ENCODE data around the gene STAP2.
A peak's percentile ranks its signal among the peaks of the same experiment; 100 is the strongest.

STAP2 gene

DNA sequence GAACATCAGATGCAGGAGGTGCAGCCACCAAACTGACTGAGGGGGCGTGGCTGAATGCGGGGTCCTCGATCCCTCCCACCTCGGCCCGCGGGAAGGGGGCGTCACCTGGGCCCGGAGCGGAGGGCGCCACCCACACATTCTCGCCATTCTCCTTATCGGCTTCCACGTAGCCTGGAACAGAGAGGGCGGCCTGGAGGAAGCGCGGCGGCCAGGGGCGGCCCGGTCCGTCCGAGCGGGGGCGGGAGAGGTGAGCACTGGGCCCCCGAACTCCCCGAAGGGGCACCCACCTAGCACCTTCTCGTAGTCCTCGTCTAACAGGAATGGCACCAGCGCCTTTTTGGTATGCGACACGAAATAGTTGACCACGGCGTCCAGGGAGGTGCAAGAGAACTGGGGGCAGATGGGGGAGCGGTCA is 11.8 kb downstream of the STAP2 start:
- DNase-seq, result no peak

DNA sequence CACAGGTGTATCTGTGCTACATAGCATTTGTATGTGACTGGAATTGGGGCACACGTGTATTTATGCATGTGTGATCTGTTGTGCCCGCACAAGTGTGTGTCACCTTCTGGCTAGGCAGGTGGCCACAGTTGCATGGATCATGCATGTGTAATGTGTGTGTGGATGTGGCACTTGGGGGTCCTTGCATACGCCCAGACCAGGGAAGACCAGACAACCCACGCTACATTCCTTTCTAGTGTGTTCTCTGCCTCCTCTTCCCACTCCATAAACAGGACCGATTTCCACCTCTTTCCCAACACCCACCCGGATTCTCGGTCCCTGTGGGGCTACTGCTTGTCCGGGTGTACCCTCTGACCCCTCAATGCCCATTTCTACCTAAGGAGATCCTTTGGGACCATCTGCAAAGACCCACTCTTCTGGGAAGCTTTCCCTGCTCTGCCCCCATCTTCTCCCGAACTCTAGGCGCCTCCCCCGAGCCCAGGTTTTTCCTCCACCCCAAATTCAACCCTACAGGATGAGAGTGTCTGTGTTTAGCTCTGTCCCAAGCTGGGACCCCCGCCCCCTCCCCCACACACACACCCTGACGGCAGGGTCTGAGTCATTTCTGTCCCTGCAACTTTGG is 12.3 kb downstream of the STAP2 start:
- no peak for DNase-seq

DNA sequence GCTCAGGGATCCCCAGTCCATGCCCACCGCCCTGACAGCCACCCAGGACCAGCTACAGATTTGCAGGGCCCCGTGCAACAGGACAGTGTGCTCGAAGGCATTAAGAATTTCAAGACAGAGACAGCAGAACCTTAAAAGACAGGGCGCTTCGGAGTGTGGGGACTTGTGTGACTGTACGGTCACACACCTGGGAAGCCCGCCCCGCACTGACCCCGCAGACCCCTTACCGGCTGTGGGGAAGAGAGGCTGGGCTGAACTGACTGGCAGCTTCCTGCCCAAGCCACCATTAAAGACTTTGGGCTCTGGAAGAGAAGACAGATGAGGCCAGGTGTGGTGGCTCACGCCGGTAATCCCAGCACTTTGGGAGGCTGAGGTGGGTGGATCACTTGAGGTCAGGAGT is 14.4 kb downstream of the STAP2 start:
- DNase-seq, result no peak

DNA sequence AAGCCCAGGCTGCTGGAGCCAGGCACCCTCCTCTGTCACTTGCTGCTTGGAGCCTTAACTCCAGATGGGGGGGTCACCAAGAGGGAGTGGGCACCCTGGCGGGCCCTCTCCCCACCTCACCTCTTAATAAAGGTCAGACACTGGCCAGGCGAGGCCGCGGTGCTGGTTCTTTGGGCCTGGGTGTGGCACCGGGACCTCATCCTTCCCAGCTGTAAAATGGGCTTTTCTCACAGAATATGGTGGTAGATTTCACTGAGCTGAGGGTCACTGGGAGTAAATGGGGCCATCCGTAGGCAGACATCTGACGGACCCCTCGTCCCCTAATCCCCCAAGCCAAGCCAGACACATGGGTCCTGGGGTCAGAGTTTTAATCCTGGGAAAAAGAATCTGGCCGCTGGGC is 14.9 kb downstream of the STAP2 start:
- no peak for DNase-seq

DNA sequence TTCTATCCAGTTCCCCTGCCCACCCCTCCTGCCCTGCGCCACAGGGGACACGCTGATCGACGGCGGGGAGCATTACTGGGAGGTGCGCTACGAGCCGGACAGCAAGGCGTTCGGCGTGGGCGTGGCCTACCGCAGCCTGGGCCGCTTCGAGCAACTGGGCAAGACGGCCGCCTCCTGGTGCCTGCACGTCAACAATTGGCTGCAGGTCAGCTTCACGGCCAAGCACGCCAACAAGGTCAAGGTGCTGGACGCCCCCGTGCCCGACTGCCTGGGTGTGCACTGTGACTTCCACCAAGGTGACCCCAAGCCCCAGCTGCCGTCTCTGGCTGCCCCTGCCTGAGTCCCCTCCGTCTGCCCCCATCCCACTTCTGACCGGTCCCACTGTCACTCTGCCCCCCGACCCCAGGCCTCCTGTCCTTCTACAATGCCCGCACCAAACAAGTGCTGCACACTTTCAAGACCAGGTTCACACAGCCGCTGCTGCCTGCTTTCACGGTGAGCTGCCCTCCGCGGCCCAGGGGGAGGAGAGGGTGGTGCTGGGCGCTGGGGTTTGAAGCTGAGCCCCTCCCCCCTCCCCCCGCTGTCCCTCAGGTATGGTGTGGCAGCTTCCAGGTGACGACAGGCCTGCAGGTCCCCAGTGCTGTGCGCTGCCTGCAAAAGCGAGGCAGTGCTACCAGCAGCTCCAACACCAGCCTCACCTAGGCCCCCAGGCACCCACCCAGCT is 15.5 kb downstream of the STAP2 start:
- no peak for DNase-seq

DNA sequence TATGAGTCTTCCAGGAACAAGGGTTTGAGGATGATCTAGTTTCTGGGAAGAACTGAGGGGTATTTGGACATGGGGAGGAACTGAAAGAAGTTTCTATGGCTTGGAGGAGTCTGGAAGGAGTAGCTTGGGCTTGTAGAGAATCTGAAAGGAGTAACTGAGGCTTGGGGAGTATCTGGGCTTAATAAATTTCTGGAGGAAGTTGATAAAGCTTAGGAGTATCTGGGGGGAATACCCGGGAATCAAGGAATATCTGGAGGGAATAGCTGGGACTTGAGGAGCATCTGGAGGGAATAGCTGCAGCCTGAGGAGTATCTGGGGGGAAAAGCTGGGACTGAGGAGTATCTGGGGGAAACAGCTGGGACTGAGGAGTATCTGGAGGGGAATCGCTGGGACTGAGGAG is 18.2 kb downstream of the STAP2 start:
- no peak for DNase-seq

DNA sequence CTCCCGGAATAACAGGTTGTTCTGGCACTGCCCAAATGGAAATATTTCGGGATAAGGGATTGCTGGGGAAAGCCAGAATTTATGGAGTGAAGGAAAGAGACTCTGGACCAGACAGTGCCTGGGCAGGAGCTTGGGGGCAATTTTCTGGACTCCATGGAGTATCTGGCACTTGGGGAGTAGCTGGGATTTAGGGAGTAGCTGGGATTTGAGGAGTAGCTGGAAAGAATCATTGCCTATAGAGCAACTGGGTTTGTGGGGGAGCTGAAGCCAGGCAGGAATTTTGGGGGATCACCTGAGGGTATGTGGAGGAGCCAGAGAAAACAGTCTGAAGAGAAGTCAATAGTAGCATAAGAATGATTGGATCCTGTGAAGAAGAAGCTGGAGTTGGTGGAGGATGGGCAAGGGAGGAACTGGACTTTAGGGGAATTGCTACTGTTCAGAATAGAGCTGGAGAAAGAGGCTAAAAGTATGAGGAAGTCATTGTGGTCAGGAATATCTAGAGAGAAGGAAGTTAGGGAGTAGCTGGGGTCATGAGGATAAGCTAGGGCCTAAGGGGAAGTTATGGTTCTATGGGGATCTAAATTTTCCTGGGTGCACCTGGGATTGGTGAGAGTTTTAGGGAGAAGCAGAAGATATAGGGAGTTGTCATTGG is 19.4 kb downstream of the STAP2 start:
- DNase-seq, result no peak

DNA sequence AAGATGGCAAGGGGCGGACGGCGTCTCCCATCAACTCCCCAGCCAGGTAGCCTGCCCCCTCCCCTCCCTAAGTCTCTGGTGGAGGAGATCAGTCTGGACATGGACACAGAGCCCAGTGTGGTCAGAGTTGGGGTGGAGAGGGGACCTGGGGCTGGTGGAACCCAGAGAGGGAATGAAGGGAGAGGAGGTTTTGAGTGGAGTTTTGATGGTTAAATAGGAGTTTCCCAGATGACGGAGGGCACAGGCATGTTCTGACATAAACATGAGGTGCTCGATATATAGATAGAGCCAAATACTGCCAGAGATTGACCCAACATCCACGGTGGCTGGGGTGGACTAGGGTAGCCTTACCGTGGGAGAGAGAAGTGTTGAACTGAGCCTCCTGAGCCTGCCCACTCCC is 20.2 kb downstream of the STAP2 start:
- DNase-seq, result no peak

DNA sequence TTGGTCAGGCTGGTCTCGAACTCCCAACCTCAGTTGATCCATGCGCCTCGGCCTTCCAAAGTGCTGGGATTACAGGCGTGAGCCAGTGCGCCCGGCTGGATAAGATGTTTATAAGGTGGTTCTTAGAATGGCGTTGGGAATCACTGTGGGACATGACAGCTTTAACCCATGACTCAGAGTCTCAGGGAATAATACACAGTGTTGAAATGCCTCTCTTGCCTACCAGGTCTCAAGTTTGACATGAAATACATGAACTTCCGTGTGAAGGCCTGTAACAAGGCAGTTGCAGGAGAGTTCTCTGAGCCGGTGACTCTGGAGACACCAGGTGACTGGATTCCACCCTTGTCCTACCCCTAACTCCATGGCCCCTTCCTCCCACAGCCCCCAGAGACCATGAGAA is 21.7 kb downstream of the STAP2 start:
- DNase-seq, result no peak

DNA sequence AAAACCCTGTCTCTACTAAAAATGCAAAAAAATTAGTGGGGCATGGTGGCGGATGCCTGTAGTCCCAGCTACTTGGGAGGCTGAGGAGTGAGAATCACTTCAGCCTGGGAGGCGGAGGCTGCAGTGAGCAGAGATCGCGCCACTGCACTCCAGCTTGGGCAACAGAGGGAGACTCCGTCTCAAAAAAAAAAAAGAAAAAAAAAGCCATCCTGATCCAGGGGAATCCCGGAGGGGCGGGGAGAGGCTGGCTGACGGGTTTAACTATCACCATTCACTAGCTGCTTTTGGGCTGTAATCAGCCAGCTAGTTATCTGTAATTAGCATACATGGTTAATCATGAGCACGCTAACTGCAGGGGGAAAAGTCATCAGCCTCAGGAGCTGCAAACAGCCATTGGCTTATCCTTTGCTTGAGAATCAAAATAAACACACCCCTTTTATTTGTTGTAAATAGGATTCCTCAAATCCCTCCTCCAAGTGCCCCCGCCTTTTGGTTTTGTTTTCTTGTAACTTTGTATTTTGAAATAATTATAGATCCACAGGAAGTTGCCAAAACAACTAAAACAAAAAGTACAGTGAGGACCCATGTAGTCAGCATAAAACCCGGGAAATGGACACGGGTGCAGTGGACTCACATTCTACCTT is 24.7 kb downstream of the STAP2 start:
- no peak for DNase-seq

DNA sequence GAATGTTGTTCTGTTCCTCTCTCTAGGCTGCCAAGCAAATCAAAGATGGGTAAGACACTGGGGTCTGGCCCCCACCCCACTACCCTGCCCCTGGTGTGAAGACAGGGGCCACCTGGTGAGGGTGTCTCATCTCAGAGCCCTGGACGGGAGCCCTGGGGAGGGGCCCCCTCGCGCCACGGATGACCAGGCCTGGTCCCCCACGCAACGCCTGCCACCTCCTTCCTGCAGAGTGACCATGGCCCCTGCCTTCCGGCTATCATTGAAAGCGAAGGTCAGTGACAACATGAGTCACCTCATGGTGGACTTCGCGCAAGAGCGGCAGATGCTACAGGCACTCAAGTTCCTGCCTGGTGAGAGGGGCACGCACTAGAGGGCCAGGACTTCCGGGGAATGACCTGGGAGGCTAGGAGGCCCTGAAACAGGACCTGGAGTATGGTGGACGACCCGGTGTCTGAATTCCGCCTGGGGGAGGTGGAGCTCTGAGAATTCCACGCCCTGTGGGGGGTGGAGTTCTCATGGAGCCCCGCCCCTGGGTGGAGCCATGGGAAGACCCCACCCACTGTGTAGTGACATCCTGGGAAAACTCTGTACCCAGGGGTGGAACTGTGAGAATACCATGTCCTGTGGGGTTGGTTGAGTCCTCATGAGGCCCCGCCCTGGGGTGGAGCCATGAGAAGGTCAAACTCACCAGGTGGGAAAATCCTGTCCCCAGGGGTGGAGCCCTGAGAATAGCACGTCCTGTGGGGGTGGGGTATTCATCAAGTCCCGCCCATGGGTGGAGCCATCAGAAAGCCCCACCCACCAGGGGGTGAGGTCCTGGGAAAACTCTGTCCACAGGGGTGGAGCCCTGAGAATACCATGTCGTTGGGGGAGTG is 28.1 kb downstream of the STAP2 start:
- no peak for DNase-seq

DNA sequence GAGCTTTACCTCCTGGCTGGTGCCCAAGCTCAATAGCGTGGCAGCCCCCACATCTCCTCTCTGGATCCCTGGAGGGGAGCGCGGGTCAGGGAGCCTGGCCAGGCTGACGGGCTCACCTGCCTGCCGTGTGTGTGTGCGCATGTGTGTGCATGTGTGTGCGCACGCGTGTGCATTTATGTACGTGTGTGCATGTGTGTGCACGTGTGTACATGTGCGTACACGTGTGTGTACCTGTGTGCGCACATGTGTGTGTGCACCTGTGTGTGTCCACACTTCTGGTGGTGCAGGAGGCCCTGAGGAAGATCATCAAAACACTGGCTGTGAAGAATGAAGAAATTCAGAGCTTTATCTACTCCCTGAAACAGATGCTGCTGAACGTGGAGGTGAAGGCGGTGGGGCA is 33.0 kb downstream of the STAP2 start:
- no peak for DNase-seq

DNA sequence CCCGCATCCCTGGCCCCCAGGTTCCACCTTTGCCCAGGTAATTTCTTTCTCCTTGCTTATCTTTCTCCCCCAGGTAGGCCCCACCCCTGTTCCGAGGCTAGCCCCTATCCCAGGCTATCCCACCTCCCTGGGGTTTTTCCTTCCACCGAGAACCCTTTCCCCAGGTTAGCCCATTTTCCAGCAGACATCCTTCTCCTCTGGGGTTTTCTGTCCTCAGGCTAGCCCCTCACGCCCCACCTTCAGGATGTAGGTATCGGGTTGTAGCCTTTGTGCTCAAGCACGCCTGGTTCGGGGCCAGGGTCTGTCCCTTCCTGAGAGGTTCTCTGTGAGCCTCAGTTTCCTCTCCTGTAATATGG is 33.4 kb downstream of the STAP2 start:
- DNase-seq, result no peak

DNA sequence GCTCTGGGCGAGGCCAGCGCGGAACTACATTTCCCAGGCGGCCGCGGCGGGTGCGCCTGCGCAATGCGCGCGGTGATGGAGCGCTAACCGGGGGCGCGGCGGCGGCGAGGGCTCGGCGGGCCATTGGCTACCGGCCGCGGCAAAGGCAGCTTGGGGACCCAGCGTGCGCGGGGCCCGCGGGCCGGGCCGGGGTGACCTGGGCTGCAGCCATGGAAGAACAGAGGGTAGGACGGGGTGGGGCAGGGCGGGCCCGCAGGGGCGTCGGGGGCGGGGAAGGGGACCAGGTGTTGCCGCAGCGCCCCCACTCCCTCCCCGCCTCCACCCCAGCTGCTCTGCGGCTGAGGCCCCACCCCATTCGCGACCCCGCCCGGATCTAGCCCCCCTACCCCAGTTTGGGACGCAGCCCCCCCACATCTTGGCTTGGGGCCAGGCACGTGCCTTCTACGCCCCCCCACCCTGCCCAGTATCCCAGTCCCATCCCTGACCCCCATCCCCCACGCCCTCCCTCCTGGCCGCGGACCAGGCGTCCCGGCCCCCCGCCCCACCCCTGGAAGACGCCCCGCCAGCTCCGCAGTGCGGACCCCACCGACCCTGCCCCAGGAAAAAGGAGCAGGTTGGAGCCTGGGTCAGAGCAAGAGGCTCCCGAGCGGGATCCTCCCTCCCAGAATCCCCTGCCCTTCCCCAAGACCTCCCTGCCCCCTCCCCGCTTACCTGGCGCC is 33.9 kb downstream of the STAP2 start, which contains the start of gene FSD1:
TSS of gene FSD1 (plus strand) at position 61 of the 719 bp plus-strand sequence. CDS start at position 210, 149 bp downstream.
- DNase-seq, result peak; percentile 55

DNA sequence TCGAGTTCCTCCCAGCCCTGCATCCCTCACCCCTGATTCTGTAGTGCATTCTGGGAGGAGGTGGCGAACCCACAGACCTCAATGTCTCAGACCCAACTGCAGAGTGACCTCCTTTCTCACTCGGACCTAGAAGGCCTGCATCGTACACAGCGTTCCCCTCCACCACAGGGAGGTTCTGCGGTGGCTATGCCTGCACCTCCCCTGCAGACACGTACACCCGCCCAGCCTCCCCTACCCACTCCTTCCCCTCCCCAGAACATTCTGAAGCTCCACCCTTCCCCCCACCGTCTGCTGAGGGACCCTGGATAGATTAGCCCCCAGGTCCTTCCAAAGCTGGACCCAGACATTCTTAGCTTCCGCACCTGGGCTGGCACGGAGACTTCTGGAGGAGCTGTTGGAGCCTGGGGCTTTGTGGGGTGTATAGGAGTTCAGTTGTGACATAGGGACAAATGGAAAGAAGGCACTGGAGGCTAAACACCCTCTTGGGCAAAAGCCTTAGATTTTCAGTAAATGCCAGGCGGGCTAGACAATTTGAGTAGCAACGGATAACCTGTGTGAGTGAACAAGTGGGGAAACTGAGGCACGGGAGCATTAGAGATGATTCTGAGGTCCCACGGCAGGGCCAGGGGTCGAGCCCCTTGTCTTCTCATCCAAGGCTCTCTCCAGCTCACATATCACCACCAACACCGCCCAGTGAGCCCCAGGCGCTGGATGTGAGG is 34.6 kb downstream of the STAP2 start:
- no peak for DNase-seq

DNA sequence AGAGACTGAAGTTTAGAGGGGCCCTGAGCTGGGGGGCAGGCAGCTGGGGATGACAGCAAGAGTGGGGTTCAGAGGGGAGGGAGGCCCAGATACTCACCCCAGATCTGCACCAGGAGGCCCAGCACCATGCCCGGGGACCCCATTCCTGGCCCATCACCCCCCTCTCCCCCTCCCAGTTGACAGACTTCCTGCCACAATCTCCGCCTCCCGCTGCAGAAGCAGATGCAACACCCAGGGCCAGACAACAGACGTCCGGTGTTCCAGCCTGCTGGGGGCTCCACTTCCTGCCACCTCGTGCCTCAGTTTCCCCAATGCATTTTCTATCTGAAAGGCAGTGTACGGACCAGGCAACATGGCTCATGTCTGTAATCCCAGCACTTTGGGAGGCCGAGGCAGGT is 36.4 kb downstream of the STAP2 start, which contains the start of gene TMIGD2:
TSS of gene TMIGD2 (minus strand) at position 147 of the 398 bp plus-strand sequence. CDS start at position 143, 4 bp downstream.
- no peak for DNase-seq

DNA sequence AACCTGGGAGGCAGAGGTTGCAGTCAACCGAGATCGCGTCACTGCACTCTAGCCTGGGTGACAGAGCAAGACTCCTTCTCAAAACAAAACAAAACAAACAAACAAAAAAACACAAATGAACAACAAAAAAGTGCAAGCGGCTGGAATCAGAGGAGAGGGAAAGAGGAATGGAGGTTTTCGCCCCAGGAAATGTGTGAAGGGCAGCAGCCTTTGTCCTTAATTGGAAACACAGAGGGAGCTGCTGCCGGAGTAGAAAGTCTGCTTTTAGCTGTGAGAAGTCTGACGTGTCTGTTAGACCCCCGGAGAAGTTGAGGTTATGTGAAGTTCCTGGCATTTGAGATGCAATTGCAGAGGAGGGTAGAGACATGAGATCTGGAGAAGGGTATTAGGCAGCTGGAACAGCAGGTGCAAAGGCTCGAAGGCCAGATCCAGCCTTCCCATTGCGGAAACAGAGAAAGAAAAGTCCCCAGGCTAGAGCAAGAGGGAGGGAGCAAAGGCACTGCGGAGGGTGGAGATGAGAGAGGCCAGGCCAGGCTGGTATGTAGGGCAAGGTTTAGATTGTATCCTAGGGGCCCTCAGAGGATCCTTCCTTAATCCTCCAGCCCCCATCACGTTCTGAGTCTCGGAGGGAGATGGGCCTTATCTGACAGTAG is 36.9 kb downstream of the STAP2 start:
- no peak for DNase-seq

DNA sequence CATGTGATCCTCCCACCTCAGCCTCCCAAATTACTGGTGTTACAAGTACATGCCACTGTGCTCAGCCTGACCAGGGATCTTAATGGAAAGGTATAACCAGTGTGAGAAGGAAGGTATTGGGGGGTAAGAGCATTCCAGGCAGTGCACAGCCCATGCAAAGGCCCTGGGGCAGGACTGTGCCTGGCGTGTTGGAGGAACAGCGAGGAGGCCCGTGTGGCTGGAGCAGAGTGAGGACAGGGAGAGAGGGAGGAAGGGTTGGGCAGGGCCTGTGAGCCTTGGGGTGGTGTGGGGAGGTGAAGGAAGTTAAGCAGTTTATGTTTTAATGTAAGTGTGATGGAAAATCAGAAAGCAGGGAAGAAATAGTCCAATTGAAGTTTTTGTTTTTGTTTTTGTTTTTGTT is 38.0 kb downstream of the STAP2 start:
- no peak for DNase-seq

DNA sequence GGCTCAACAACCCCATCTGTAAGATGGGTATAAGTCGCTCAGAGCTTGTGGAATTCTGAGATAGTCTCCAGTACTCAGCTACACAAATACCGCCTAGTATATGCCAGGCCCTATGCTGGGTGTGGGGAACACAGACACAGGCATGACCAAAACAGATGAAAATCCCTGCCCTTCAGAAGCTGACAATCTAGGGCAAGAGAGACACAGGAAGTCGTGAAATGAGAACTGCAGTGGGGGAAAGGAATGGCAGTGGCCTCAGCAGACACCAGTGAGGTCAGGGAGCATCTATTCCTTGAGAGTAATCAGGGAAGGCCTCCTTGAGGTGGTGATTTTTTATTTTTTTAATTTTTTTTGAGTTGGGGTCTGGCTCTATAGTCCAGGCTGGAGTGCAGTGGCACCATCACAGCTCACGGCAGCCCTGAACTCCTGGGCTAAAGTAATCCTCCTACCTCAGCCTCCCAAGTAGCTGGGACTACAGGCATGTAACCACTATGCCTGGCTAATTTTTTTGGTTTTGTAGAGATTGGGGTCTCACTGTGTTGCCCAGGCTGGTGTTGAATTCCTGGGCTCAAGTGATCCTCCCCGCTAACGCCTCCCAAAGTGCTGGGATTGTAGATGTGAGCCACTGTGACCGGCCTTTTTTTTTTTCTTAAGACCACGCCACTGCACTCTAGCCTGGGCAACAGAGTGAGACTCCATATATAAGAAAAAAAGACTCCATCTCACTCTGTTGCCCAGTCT is 39.6 kb downstream of the STAP2 start:
- DNase-seq, result no peak
